ENCODE results near the gene CREG2.
"Not testable (repeated sequence)": the region's sequence is repeated elsewhere in the genome, so short reads cannot be mapped to it uniquely, and the experiment has no call there.

Gene CREG2

DNA sequence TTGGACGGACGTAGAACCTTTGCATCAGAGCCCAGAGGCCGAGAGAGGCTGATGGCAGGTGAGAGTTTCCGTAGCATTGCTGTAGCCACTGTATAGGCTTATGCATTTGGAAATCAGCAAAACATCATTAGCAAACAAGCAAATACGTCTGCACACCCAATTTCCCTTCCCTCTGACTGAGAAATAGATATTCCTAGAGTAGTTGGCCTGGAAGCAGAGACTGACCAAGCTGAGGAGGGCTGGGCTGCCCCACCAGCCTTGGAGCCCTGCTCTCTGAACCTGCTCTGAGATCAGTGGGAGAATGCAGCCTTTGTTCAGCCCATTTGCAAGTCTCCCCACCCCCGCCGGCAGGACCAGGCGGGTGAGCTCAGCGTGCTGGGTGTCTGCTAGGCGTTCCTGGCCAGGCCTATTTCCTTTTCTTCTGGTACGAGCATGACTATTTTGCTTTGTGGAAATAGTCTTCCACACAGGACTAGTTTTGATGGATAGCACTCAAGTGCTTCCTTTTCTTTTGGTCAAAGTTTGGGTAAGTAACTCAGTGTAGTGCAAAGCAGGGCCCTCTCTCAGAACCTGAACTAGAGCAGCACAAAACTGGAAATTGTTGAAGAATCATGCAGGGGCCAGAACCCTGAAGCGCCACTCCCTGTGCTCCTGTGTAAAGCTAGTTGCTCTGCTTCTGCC is 56.9 kb downstream of the CREG2 start:
- 31 to 68% methylated on average over 4 to 7 of the region's 12 CpGs for WGBS, 2 experiments (ENCODE audit: insufficient coverage in 2 of 2)
- peaks cover 7% of the 10 kb centered on the region for H3K9me3 ChIP-seq (ENCODE audit: control insufficient read depth, low read length)
- peak overlapping the region; percentile 75 for H3K27ac ChIP-seq (ENCODE audit: low read depth, low read length, severe bottlenecking)
- H3K4me3 ChIP-seq (ENCODE audit: extremely low read depth, insufficient read depth, low read length, poor library complexity, severe bottlenecking): no peak overlapping the region
- H3K36me3 ChIP-seq (ENCODE audit: control insufficient read depth, insufficient read depth, low read length): no peaks in the 10 kb centered on the region
- H3K4me1 ChIP-seq (ENCODE audit: control insufficient read depth, insufficient read depth, low read length, poor library complexity, severe bottlenecking): peaks cover 26% of the 10 kb centered on the region

GRCh38 chr2:101329026-101329425 is 58.3 kb downstream of the CREG2 start:
- Histone ChIP-seq H3K27ac (ENCODE audit: low read depth, low read length, severe bottlenecking) (no peak overlapping the region), H3K4me1 (ENCODE audit: control insufficient read depth, insufficient read depth, low read length, poor library complexity, severe bottlenecking) (peaks cover 26% of the 10 kb centered on the region)
- 97 to 100% methylated on average over 2 to 3 of the region's 4 CpGs for WGBS, 2 experiments (ENCODE audit: insufficient coverage in 2 of 2)

GRCh38 chr2:101328474-101329007 is 58.8 kb downstream of the CREG2 start:
- 84 to 100% methylated on average over 2 to 3 of the region's 3 CpGs for WGBS, 2 experiments (ENCODE audit: insufficient coverage in 2 of 2)
- H3K27ac ChIP-seq (ENCODE audit: low read depth, low read length, severe bottlenecking): peak overlapping the region; percentile 54
- peaks cover 8% of the 10 kb centered on the region for H3K9me3 ChIP-seq (ENCODE audit: control insufficient read depth, low read length)
- no peaks in the 10 kb centered on the region for H3K36me3 ChIP-seq (ENCODE audit: control insufficient read depth, insufficient read depth, low read length)
- no peak overlapping the region for H3K4me3 ChIP-seq (ENCODE audit: extremely low read depth, insufficient read depth, low read length, poor library complexity, severe bottlenecking)
- H3K4me1 ChIP-seq (ENCODE audit: control insufficient read depth, insufficient read depth, low read length, poor library complexity, severe bottlenecking): peaks cover 26% of the 10 kb centered on the region

More at GRCh38 chr2:101329026-101329425, 58.3 kb downstream of the CREG2 start:
- Histone ChIP-seq H3K36me3 (ENCODE audit: control insufficient read depth, insufficient read depth, low read length) (no peaks in the 10 kb centered on the region), H3K4me3 (ENCODE audit: extremely low read depth, insufficient read depth, low read length, poor library complexity, severe bottlenecking) (no peak overlapping the region), H3K9me3 (ENCODE audit: control insufficient read depth, low read length) (peaks cover 8% of the 10 kb centered on the region)

GRCh38 chr2:101327863-101328394 is 59.4 kb downstream of the CREG2 start:
- Histone ChIP-seq H3K4me3 (ENCODE audit: extremely low read depth, insufficient read depth, low read length, poor library complexity, severe bottlenecking) (no peak overlapping the region), H3K4me1 (ENCODE audit: control insufficient read depth, insufficient read depth, low read length, poor library complexity, severe bottlenecking) (peaks cover 26% of the 10 kb centered on the region), H3K27ac (ENCODE audit: low read depth, low read length, severe bottlenecking) (peak overlapping the region; percentile 54), H3K9me3 (ENCODE audit: control insufficient read depth, low read length) (peaks cover 8% of the 10 kb centered on the region), H3K36me3 (ENCODE audit: control insufficient read depth, insufficient read depth, low read length) (no peaks in the 10 kb centered on the region)
- WGBS, 2 experiments (ENCODE audit: insufficient coverage in 2 of 2): 74 to 76% methylated on average over 5 of the region's 5 CpGs

- Histone ChIP-seq H3K4me3 (ENCODE audit: extremely low read depth, insufficient read depth, low read length, poor library complexity, severe bottlenecking) (no peak overlapping the region), H3K36me3 (ENCODE audit: control insufficient read depth, insufficient read depth, low read length) (no peaks in the 10 kb centered on the region), H3K4me1 (ENCODE audit: control insufficient read depth, insufficient read depth, low read length, poor library complexity, severe bottlenecking) (peaks cover 18% of the 10 kb centered on the region), H3K27ac (ENCODE audit: low read depth, low read length, severe bottlenecking) (no peak overlapping the region), H3K9me3 (ENCODE audit: control insufficient read depth, low read length) (peaks cover 8% of the 10 kb centered on the region)
- 100% methylated on average over 1 of the region's 1 CpG; no CpG with 5 or more reads in 1 of the 2 experiments for WGBS, 2 experiments (ENCODE audit: insufficient coverage in 2 of 2)
Observed at GRCh38 chr2:101325425-101325824, 61.9 kb downstream of the CREG2 start.

DNA sequence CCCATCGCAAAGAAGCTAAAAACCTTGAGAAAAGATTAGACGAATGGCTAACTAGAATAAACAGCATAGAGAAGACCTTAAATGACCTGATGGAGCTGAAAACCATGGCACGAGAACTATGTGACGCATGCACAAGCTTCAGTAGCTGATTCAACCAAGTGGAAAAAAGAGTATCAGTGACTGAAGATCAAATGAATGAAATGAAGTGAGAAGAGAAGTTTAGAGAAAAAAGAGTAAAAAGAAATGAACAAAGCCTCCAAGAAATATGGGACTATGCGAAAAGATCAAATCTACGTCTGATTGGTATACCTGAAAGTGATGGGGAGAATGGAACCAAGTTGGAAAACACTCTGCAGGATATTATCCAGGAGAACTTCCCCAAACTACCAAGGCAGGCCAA is 70.7 kb downstream of the CREG2 start:
- not testable (repeated sequence) for H3K4me1 ChIP-seq (ENCODE audit: control insufficient read depth, insufficient read depth, low read length, poor library complexity, severe bottlenecking); H3K9me3 ChIP-seq (ENCODE audit: control insufficient read depth, low read length); H3K36me3 ChIP-seq (ENCODE audit: control insufficient read depth, insufficient read depth, low read length); H3K27ac ChIP-seq (ENCODE audit: low read depth, low read length, severe bottlenecking); H3K4me3 ChIP-seq (ENCODE audit: extremely low read depth, insufficient read depth, low read length, poor library complexity, severe bottlenecking)
- WGBS, 2 experiments (ENCODE audit: insufficient coverage in 2 of 2): 94% methylated on average over 2 of the region's 6 CpGs

GRCh38 chr2:101311696-101312017 is 75.6 kb downstream of the CREG2 start:
- Histone ChIP-seq H3K27ac (ENCODE audit: low read depth, low read length, severe bottlenecking) (no peak overlapping the region), H3K36me3 (ENCODE audit: control insufficient read depth, insufficient read depth, low read length) (no peaks in the 10 kb centered on the region), H3K4me1 (ENCODE audit: control insufficient read depth, insufficient read depth, low read length, poor library complexity, severe bottlenecking) (no peaks in the 10 kb centered on the region), H3K4me3 (ENCODE audit: extremely low read depth, insufficient read depth, low read length, poor library complexity, severe bottlenecking) (no peak overlapping the region), H3K9me3 (ENCODE audit: control insufficient read depth, low read length) (no peaks in the 10 kb centered on the region)
- WGBS, 2 experiments (ENCODE audit: insufficient coverage in 2 of 2): 88% methylated on average over 2 of the region's 3 CpGs

GRCh38 chr2:101310834-101311695 is 76.2 kb downstream of the CREG2 start:
- Histone ChIP-seq H3K27ac (ENCODE audit: low read depth, low read length, severe bottlenecking) (no peak overlapping the region), H3K36me3 (ENCODE audit: control insufficient read depth, insufficient read depth, low read length) (no peaks in the 10 kb centered on the region), H3K9me3 (ENCODE audit: control insufficient read depth, low read length) (no peaks in the 10 kb centered on the region), H3K4me1 (ENCODE audit: control insufficient read depth, insufficient read depth, low read length, poor library complexity, severe bottlenecking) (peaks cover 2% of the 10 kb centered on the region), H3K4me3 (ENCODE audit: extremely low read depth, insufficient read depth, low read length, poor library complexity, severe bottlenecking) (no peak overlapping the region)
- 68 to 90% methylated on average over 2 of the region's 7 CpGs for WGBS, 2 experiments (ENCODE audit: insufficient coverage in 2 of 2)

DNA sequence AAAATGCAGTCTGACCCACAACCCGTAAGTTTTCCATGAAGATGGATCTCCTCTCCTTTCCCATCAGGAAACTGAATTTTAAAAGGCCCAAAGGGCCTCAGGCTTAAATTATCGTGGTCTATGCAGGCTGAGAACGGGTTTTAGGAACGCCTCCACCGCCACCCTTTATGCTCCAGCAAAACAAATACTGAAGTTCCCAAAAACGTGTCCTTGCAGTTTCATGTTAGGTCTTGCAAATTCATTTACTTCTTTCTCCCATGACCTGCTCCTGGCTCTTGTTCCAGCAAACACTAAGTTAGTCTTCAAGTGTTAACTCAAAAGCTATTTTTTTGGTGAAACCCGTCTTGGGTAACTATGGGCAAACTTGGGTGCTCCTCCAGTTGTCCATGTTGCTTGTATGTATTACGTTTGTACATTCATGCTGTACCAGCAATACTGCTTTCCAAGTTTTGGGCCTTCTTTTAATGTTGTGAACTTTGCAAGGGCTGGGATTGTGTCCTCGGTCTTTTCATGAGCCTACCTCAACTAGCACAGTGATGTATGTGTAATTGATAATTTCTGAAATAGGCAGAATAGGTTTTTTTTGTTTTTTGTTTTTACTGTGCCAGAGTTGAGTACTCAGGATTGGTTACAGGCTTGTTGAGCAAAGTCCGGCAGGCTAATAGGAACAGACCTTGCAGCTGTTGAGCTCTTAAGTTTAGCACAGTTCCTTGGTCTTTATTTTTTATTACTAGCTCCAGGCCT is 77.0 kb downstream of the CREG2 start:
- no peak overlapping the region for H3K27ac ChIP-seq (ENCODE audit: low read depth, low read length, severe bottlenecking)
- no peaks in the 10 kb centered on the region for H3K9me3 ChIP-seq (ENCODE audit: control insufficient read depth, low read length)
- H3K36me3 ChIP-seq (ENCODE audit: control insufficient read depth, insufficient read depth, low read length): no peaks in the 10 kb centered on the region
- WGBS, 2 experiments (ENCODE audit: insufficient coverage in 2 of 2): 82 to 89% methylated on average over 9 of the region's 10 CpGs
- H3K4me3 ChIP-seq (ENCODE audit: extremely low read depth, insufficient read depth, low read length, poor library complexity, severe bottlenecking): no peak overlapping the region
- H3K4me1 ChIP-seq (ENCODE audit: control insufficient read depth, insufficient read depth, low read length, poor library complexity, severe bottlenecking): peaks cover 10% of the 10 kb centered on the region

DNA sequence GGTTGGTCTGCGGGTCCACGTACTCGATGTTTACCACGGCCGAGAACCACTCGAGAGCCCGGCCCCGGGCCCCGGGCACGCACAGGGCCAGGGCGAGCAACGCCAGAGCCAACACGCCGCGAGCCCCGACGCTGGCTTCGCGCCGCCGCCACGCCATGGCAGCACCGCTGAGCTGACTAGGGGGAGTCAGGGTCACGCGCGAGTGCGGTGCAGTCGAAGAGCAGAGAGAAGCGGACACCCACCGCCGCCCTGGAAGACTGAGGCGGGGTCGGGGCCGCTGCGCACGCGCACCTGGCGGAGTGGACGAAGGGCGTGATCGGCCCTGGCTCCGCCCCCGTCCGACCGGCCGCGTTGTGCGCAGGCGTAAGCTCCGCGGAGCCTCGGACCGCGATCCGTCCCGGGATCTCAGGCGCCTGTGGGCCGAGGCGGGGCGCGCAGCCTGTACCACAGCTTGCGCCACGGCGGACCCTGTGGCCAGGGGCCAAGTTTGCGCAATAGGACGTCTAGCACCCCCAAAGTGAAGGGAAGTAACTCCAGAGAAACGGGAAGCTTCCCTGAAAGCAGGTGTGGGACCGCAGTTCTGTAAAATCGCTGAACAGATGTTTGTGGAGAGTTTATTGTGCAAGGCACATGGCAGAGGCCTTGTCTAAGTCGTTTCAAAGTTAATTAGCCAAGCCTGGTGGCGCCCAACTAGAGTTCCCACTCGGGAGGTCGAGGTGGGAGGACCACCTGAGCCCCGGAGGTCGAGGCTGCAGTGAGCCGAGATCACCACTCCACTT is 78.7 kb downstream of the CREG2 start, which contains the start of gene RNF149:
Gene RNF149 (minus strand): TSS at position 270 of the 779 bp plus-strand sequence. CDS start 113 bp downstream, at position 157.
- 8% methylated on average over 64 to 75 of the region's 76 CpGs for WGBS, 2 experiments (ENCODE audit: insufficient coverage in 2 of 2)
- H3K4me1 ChIP-seq (ENCODE audit: control insufficient read depth, insufficient read depth, low read length, poor library complexity, severe bottlenecking): peaks cover 17% of the 10 kb centered on the region
- peak within 1 kb of the TSS; percentile 73 for H3K4me3 ChIP-seq (ENCODE audit: extremely low read depth, insufficient read depth, low read length, poor library complexity, severe bottlenecking)
- no peaks in the 10 kb centered on the region for H3K9me3 ChIP-seq (ENCODE audit: control insufficient read depth, low read length)
- peaks cover 9% of the 10 kb centered on the region for H3K36me3 ChIP-seq (ENCODE audit: control insufficient read depth, insufficient read depth, low read length)
- H3K27ac ChIP-seq (ENCODE audit: low read depth, low read length, severe bottlenecking): peak within 1 kb of the TSS; percentile 51
